Transverse colon (tissue), 4 donors: ENCODE measurements around the gene TMCO6. TPM values are rescaled to one million over a fixed set of nuclear protein-coding genes. Genes with fewer than 3 reads are reported as not detected.
A peak's percentile ranks its signal among the peaks of the same experiment; 100 is the strongest.

ENCODE experiments used
- DNase-seq: peaks from one replicate; pipeline ENCODE4 v3.0.0-alpha.2; 2019
- H3K27ac ChIP-seq, 4 donors: fragments of 200-600 bp; sonication (generic); 2 replicates each; pipeline ENCODE4 v1.5.1; 2016 to 2018; ENCODE audit warnings: inconsistent platforms in 4 of 4
- H3K27me3 ChIP-seq: fragments of 200-600 bp; sonication (generic); 2 replicates; pipeline ENCODE4 v1.5.1; 2017; ENCODE audit warnings: inconsistent platforms
- H3K36me3 ChIP-seq, 4 donors: fragments of 200-600 bp; sonication (generic); 2 replicates each; pipeline ENCODE4 v1.5.1; 2017 to 2019; ENCODE audit warnings: inconsistent platforms in 4 of 4
- H3K4me1 ChIP-seq, 4 donors: fragments of 200-600 bp; sonication (generic); 2 replicates each; pipeline ENCODE4 v1.5.1; 2017 to 2020; ENCODE audit warnings: inconsistent platforms in 4 of 4
- H3K4me3 ChIP-seq, 4 donors: fragments of 200-600 bp; sonication (generic); 1 replicate in 1 of 4; 2 replicates in 3 of 4; pipeline versions ENCODE4 v1.5.1 to v1.6.1; 2017 to 2019; ENCODE audit warnings: inconsistent platforms in 4 of 4
- H3K9me3 ChIP-seq, 2 donors: fragments of 200-600 bp; sonication (generic); 2 replicates each; pipeline ENCODE4 v1.5.1; 2017 to 2019; ENCODE audit warnings: inconsistent platforms in 2 of 2
- EP300 ChIP-seq: sonication (generic); formaldehyde crosslinking; IDR thresholded peaks from one replicate; pipeline ENCODE4 v1.6.1; 2017; ENCODE audit warnings: antibody characterized with exemption, low read depth
- POLR2A ChIP-seq: fragments of 450-650 bp; IDR thresholded peaks from one replicate; pipeline ENCODE4 v1.6.1; 2016; ENCODE audit warnings: antibody characterized with exemption, mild to moderate bottlenecking, moderate library complexity
- POLR2AphosphoS5 ChIP-seq, 3 donors: sonication (generic); formaldehyde crosslinking; IDR thresholded peaks; one replicate each; pipeline ENCODE4 v1.6.1; 2016; ENCODE audit warnings: antibody characterized with exemption in 3 of 3
- WGBS, 2 donors: methylation state at CpG; one replicate each; pipeline ENCODE4 v1.1.5; 2018; ENCODE audit warnings: low coverage in 1 of 2; 5-methylcytosine and 5-hydroxymethylcytosine counted together
- in situ Hi-C, 4 donors: fragments of 200-750 bp; cut with MboI; loops; one replicate each; pipeline versions ENCODE4 v1.15.0 to v1.15.1; 2017; ENCODE audit warnings: low sequenced_read_pairs in 3 of 4, low pct_ligation_motif_present in 1 of 4, low pct_unique_long_range_greater_than_20kb in 1 of 4
- intact Hi-C: fragments of 100-400 bp; cut with DNase I; formaldehyde crosslinking; loops from one replicate; pipeline ENCODE4 v1.15.1; 2023; ENCODE audit warnings: low total_unique reads
- total RNA-seq, 4 donors: library from RNA; depleted of rRNA; stranded (reverse); fragments of >200 nt; gene quantifications; one replicate each; pipeline ENCODE4 v1.1.0, GENCODE V29; 2016
- TF ChIP-seq, protein P1 (sequence below), 5 experiments: fragments of 200-600 bp in 3 of 5; fragments of 450-650 bp in 2 of 5; sonication (generic) in 3 of 5; IDR thresholded peaks; 1 replicate in 2 of 5; 2 replicates in 3 of 5; pipeline ENCODE4 v1.5.1; 2016 to 2017; ENCODE audit warnings: antibody characterized with exemption in 5 of 5, inconsistent platforms in 3 of 5, mild to moderate bottlenecking in 2 of 5, moderate library complexity in 1 of 5

Gene TMCO6
- total RNA-seq, 4 donors from 2014 or later: 0.75 to 99.2 (median 40.2) TPM

DNA sequence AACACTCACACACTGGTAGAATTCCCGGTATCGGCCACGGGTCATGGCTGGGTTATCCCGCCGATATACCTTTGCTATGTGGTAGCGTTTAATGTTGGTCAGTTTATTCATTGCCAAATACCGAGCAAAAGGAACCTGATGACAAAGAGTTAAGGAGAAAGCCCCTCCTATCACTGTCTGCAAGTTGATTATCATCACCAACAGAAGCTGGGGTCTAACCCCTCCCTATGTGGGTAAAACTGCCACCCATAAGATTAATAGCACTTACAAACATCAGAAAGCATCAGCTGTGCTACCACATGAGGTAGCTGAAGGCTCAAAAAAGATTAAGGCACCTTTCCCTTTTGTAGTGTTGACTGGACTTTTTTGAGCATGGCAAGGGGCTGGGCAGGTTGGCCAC, 39.7 kb downstream of the TMCO6 start:
- in situ Hi-C loops (loop anchor here in 1 of 4 donors (25.0 kb wide), 1 partner anchor 267 kb away; the partner anchor contains the start of gene ANKHD1), intact Hi-C loops (no loop called here)
- 93 to 97% methylated on average over 7 of the region's 7 CpGs for WGBS, 2 donors
- peaks cover 0 to 12% (median 0%) of the 10 kb centered on the region in 4 donors for H3K4me1 ChIP-seq
- no peaks in the 10 kb centered on the region for H3K27me3 ChIP-seq
- peaks cover 0 to 27% (median 7%) of the 10 kb centered on the region in 4 donors for H3K36me3 ChIP-seq
- no peak overlapping the region for H3K4me3 ChIP-seq
- no peak for TF ChIP-seq POLR2AphosphoS5 (IDR thresholded peaks at IDR 0.05)
- TF ChIP-seq, protein P1, sequence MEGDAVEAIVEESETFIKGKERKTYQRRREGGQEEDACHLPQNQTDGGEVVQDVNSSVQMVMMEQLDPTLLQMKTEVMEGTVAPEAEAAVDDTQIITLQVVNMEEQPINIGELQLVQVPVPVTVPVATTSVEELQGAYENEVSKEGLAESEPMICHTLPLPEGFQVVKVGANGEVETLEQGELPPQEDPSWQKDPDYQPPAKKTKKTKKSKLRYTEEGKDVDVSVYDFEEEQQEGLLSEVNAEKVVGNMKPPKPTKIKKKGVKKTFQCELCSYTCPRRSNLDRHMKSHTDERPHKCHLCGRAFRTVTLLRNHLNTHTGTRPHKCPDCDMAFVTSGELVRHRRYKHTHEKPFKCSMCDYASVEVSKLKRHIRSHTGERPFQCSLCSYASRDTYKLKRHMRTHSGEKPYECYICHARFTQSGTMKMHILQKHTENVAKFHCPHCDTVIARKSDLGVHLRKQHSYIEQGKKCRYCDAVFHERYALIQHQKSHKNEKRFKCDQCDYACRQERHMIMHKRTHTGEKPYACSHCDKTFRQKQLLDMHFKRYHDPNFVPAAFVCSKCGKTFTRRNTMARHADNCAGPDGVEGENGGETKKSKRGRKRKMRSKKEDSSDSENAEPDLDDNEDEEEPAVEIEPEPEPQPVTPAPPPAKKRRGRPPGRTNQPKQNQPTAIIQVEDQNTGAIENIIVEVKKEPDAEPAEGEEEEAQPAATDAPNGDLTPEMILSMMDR (IDR thresholded peaks at IDR 0.05): no peak
- TF ChIP-seq POLR2A: no peak
- TF ChIP-seq EP300: no peak
- no peaks in the 10 kb centered on the region for H3K9me3 ChIP-seq
- DNase-seq: no peak
- H3K27ac ChIP-seq: no peak overlapping the region

DNA sequence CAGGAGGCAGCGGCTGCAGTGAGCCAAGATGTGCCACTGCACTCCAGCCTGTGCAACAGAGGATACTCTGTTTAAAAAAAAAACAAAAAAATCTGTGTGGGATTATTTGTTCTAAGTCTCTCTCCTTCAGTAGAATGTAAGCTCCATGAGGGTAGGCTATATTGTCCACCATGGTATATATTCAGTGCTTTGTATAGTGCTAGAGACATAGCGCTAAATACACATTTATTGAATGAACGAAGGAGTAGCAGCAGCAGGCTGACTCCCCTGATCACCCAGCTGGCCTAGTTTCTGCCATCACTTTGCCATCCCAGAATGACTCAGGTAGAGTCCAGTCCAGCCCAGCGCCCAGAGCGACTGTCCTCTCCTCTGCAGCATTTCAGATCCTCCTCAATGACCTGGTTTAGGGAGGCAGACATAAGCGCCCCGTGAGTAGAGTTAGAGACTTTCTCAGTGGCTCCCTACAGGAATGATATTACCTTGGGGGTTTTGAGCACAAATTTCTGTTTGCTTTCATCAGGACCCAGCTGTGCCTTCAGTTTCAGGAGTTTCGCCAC, 51.2 kb downstream of the TMCO6 start:
- intact Hi-C loops (no loop called here), in situ Hi-C loops (loop anchor here in 1 of 4 donors (25.0 kb wide), 1 partner anchor 278 kb away; the partner anchor contains the start of gene ANKHD1)
- Histone ChIP-seq H3K27ac (peak overlapping the region; percentile 89 to 94 (median 92)), H3K4me3 (peak overlapping the region; percentile 64 to 75 (median 70)), H3K9me3 (no peaks in the 10 kb centered on the region), H3K4me1 (peaks cover 14 to 30% (median 16%) of the 10 kb centered on the region in 4 donors), H3K36me3 (peaks cover 0 to 36% (median 13%) of the 10 kb centered on the region in 4 donors), H3K27me3 (no peaks in the 10 kb centered on the region)
- TF ChIP-seq EP300: no peak
- TF ChIP-seq POLR2AphosphoS5 (IDR thresholded peaks at IDR 0.05): peak in 1 of 3 donors; percentile 14
- peak; percentile 17 for DNase-seq
- WGBS, 2 donors: 41 to 76% methylated on average over 4 to 8 of the region's 8 CpGs

- H3K27ac ChIP-seq: peak within 1 kb of the TSS; percentile 89 to 94 (median 92)
- peaks cover 14 to 30% (median 16%) of the 10 kb centered on the region in 4 donors for H3K4me1 ChIP-seq
- peak within 1 kb of the TSS; percentile 64 to 75 (median 70) for H3K4me3 ChIP-seq
- intact Hi-C loops: no loop called here
- peak; percentile 94 for DNase-seq
- H3K9me3 ChIP-seq: no peaks in the 10 kb centered on the region
- H3K27me3 ChIP-seq: no peaks in the 10 kb centered on the region
- WGBS, 2 donors: 0 to 1% methylated on average over 2 to 61 of the region's 61 CpGs
- TF ChIP-seq, protein P1 (IDR thresholded peaks at IDR 0.05): no peak
- TF ChIP-seq EP300 (no peak), POLR2A (peak; percentile 75), POLR2AphosphoS5 (IDR thresholded peaks at IDR 0.05) (peak; percentile 71 to 87 (median 81))
- in situ Hi-C loops: loop anchor here in 1 of 4 donors (25.0 kb wide), 1 partner anchor 279 kb away; the partner anchor contains the start of gene ANKHD1
- peaks cover 0 to 44% (median 17%) of the 10 kb centered on the region in 4 donors for H3K36me3 ChIP-seq
Measured at GRCh38 chr5:140690941-140691924, 52.0 kb downstream of the TMCO6 start, which contains the start of the genes HARS1 and HARS2. Gene HARS1, minus strand, starts transcription at chr5:140691370. Its CDS starts 66 bp downstream, at chr5:140691304. Gene HARS2, plus strand, starts transcription at chr5:140691455. Its CDS starts 194 bp downstream, at chr5:140691649.

DNA sequence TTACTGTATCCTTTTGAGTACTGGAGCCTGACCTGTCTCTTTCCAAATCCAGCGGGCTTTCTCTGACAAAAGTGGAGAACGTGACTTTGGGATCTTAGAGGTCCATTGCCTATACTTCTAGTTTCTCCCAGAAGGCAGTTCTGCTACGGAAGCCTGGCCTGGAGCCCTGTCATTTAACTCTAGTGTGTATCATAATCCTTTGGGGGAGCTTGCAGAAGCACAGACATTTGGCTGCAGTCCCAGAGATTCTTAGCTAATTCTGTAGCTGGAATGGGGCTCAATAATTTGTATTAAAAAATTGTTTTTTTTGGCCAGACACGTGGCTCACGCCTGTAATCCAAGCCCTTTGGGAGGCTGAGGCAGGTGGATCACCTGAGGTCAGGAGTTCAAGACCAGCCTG, 55.0 kb downstream of the TMCO6 start:
- 77 to 83% methylated on average over 2 to 5 of the region's 5 CpGs for WGBS, 2 donors
- H3K27ac ChIP-seq: no peak overlapping the region
- no peaks in the 10 kb centered on the region for H3K9me3 ChIP-seq
- DNase-seq: no peak
- TF ChIP-seq, protein P1 (IDR thresholded peaks at IDR 0.05): no peak
- TF ChIP-seq POLR2AphosphoS5 (IDR thresholded peaks at IDR 0.05) (no peak), POLR2A (no peak), EP300 (no peak)
- peaks cover 14 to 30% (median 16%) of the 10 kb centered on the region in 4 donors for H3K4me1 ChIP-seq
- no peak overlapping the region for H3K4me3 ChIP-seq
- H3K27me3 ChIP-seq: no peaks in the 10 kb centered on the region
- in situ Hi-C loops: loop anchor here in 1 of 4 donors (25.0 kb wide), 1 partner anchor 282 kb away; the partner anchor contains the start of gene ANKHD1
- intact Hi-C loops: no loop called here
- peaks cover 0 to 52% (median 24%) of the 10 kb centered on the region in 4 donors for H3K36me3 ChIP-seq

Other genes with a start within 250 kb of the TMCO6 start
- gene ANKHD1, start 237.6 kb upstream of the TMCO6 start, total RNA-seq: 100 to 1,000 TPM; 113 to 212 (median 164) TPM
- 10 to 100 TPM in 3 of 4 donors, not detected in 1; 18.0 to 56.0 (median 27.5) TPM for gene EIF4EBP3, start 91.8 kb upstream of the TMCO6 start, total RNA-seq
- 10 to 100 TPM; 19.9 to 36.3 (median 26.5) TPM for gene SRA1, start 82.0 kb upstream of the TMCO6 start, total RNA-seq
- gene APBB3, start 74.9 kb upstream of the TMCO6 start, total RNA-seq: 10 to 100 TPM; 20.1 to 42.5 (median 37.4) TPM
- gene SLC35A4, start 74.6 kb upstream of the TMCO6 start, total RNA-seq: 10 to 100 TPM; 39.4 to 75.5 (median 52.6) TPM
- 10 to 100 TPM in 3 of 4 donors, 1 to 10 TPM in 1; 3.6 to 92.4 (median 45.6) TPM for gene CD14, start 6.3 kb upstream of the TMCO6 start, total RNA-seq
- gene NDUFA2, start 8.2 kb downstream of the TMCO6 start, total RNA-seq: 100 to 1,000 TPM in 2 of 4 donors, 10 to 100 TPM in 2; 70.8 to 586 (median 90.7) TPM
- gene IK, start 8.4 kb downstream of the TMCO6 start, total RNA-seq: 100 to 1,000 TPM in 2 of 4 donors, 10 to 100 TPM in 2; 70.8 to 147 (median 100) TPM
- gene WDR55, start 25.5 kb downstream of the TMCO6 start, total RNA-seq: 10 to 100 TPM; 33.3 to 76.6 (median 36.1) TPM
- 1 to 10 TPM in 3 of 4 donors, under 1 TPM in 1; 0.40 to 4.9 (median 2.3) TPM for gene DND1, start 34.1 kb downstream of the TMCO6 start, total RNA-seq
- gene HARS1, start 51.9 kb downstream of the TMCO6 start, total RNA-seq: 10 to 100 TPM; 39.6 to 51.6 (median 43.9) TPM
- gene HARS2, start 52.0 kb downstream of the TMCO6 start, total RNA-seq: 10 to 100 TPM; 30.3 to 60.6 (median 41.4) TPM
- 10 to 100 TPM in 3 of 4 donors, 1 to 10 TPM in 1; 6.7 to 41.3 (median 23.1) TPM for gene ZMAT2, start 61.0 kb downstream of the TMCO6 start, total RNA-seq
- under 1 TPM in 1 of 4 donors, not detected in 3; 0.14 TPM for gene PCDHA1, start 146.7 kb downstream of the TMCO6 start, total RNA-seq
- gene PCDHA2, start 155.4 kb downstream of the TMCO6 start, total RNA-seq: under 1 TPM in 2 of 4 donors, not detected in 2; 0.14 to 0.32 TPM
- gene PCDHA3, start 161.6 kb downstream of the TMCO6 start, total RNA-seq: 1 to 10 TPM in 1 of 4 donors, under 1 TPM in 2, not detected in 1; 0.32 to 8.8 (median 0.41) TPM
- 1 to 10 TPM in 3 of 4 donors, under 1 TPM in 1; 0.79 to 7.9 (median 2.4) TPM for gene PCDHA4, start 167.6 kb downstream of the TMCO6 start, total RNA-seq
- under 1 TPM in 2 of 4 donors, not detected in 2; 0.79 to 0.96 TPM for gene PCDHA5, start 182.2 kb downstream of the TMCO6 start, total RNA-seq
- 1 to 10 TPM in 2 of 4 donors, under 1 TPM in 1, not detected in 1; 0.64 to 3.0 (median 1.2) TPM for gene PCDHA6, start 188.5 kb downstream of the TMCO6 start, total RNA-seq
- 1 to 10 TPM in 2 of 4 donors, under 1 TPM in 1, not detected in 1; 0.37 to 1.4 (median 1.1) TPM for gene PCDHA7, start 194.8 kb downstream of the TMCO6 start, total RNA-seq
- gene PCDHA8, start 201.7 kb downstream of the TMCO6 start, total RNA-seq: 1 to 10 TPM in 1 of 4 donors, under 1 TPM in 1, not detected in 2; 0.79 to 1.2 TPM
- gene PCDHA9, start 208.9 kb downstream of the TMCO6 start, total RNA-seq: under 1 TPM; 0.37 to 1.00 (median 0.58) TPM
- under 1 TPM in 2 of 4 donors, not detected in 2; 0.68 to 0.79 TPM for gene PCDHA10, start 216.4 kb downstream of the TMCO6 start, total RNA-seq
- 1 to 10 TPM in 1 of 4 donors, under 1 TPM in 1, not detected in 2; 0.48 to 1.2 TPM for gene PCDHA11, start 229.5 kb downstream of the TMCO6 start, total RNA-seq
- gene PCDHA12, start 235.9 kb downstream of the TMCO6 start, total RNA-seq: under 1 TPM in 3 of 4 donors, not detected in 1; 0.55 to 0.80 (median 0.64) TPM
- gene PCDHA13, start 242.7 kb downstream of the TMCO6 start, total RNA-seq: under 1 TPM in 2 of 4 donors, not detected in 2; 0.32 to 0.55 TPM